CD4-positive, alpha-beta memory T cell (primary cell): Measurements from ENCODE around the gene EPHB6. TPM values are rescaled to one million over a fixed set of nuclear protein-coding genes. Genes with fewer than 3 reads are reported as not detected.

ENCODE experiments used
- CTCF ChIA-PET: fragments of 350-600 bp; sonication (Branson Sonifier 250); formaldehyde crosslinking; loops from one replicate; lab custom pipeline; 2021; ENCODE audit warnings: inconsistent platforms; ENCODE audit not compliant: partially characterized antibody; lab: Charles Lee
- POLR2A ChIA-PET: fragments of 350-600 bp; sonication (Branson Sonifier 250); formaldehyde crosslinking; loops from one replicate; lab custom pipeline; 2021; ENCODE audit not compliant: partially characterized antibody; lab: Charles Lee
- DNase-seq, 5 donors: peaks; one replicate each; pipeline versions ENCODE4 v3.0.0 to v3.0.0-alpha.2; 2020 to 2022; ENCODE audit warnings: mixed read lengths in 1 of 5
- H3K27ac ChIP-seq: one replicate; pipeline ENCODE4 v1.7.0; 2013; ENCODE audit warnings: low read depth, low read length
- H3K27me3 ChIP-seq: 2 replicates; pipeline ENCODE4 v1.7.0; 2013; ENCODE audit warnings: mild to moderate bottlenecking, low read length, moderate library complexity; ENCODE audit not compliant: insufficient read depth
- H3K36me3 ChIP-seq: 2 replicates; pipeline ENCODE4 v1.7.0; 2013; ENCODE audit warnings: mild to moderate bottlenecking, low read length, moderate library complexity; ENCODE audit not compliant: insufficient read depth
- H3K4me1 ChIP-seq: 2 replicates; pipeline ENCODE4 v1.7.0; 2013; ENCODE audit warnings: mild to moderate bottlenecking, low read length, moderate library complexity; ENCODE audit not compliant: insufficient read depth
- H3K4me3 ChIP-seq, 2 donors: one replicate each; pipeline ENCODE4 v1.7.0; 2013; ENCODE audit warnings: low read length in 2 of 2, mild to moderate bottlenecking in 1 of 2
- H3K9me3 ChIP-seq, 2 donors: one replicate each; pipeline ENCODE4 v1.7.0; 2013; ENCODE audit warnings: low read length in 2 of 2, control low read depth in 1 of 2; ENCODE audit not compliant: control insufficient read depth in 1 of 2
- H3K27ac Mint-ChIP-seq, 7 donors: one replicate each; pipeline ENCODE4 v1.8.0; 2020 to 2021; ENCODE audit warnings: mixed read lengths in 7 of 7, mild to moderate bottlenecking in 6 of 7, inconsistent platforms in 3 of 7, moderate library complexity in 3 of 7
- H3K27me3 Mint-ChIP-seq, 2 donors: one replicate each; pipeline ENCODE4 v1.8.0; 2020 to 2021; ENCODE audit warnings: mixed read lengths in 2 of 2
- H3K36me3 Mint-ChIP-seq, 2 donors: one replicate each; pipeline ENCODE4 v1.8.0; 2020 to 2021; ENCODE audit warnings: mixed read lengths in 2 of 2, inconsistent platforms in 1 of 2, mild to moderate bottlenecking in 1 of 2
- H3K4me1 Mint-ChIP-seq, 4 donors: one replicate each; pipeline ENCODE4 v1.8.0; 2020 to 2021; ENCODE audit warnings: mixed read lengths in 4 of 4, mild to moderate bottlenecking in 1 of 4
- H3K4me3 Mint-ChIP-seq, 8 donors: one replicate each; pipeline ENCODE4 v1.8.0; 2020 to 2021; ENCODE audit warnings: mixed read lengths in 8 of 8, mild to moderate bottlenecking in 7 of 8, moderate library complexity in 6 of 8, inconsistent platforms in 3 of 8
- H3K9me3 Mint-ChIP-seq, 8 donors: one replicate each; pipeline ENCODE4 v1.8.0; 2020 to 2021; ENCODE audit warnings: mixed read lengths in 8 of 8, mild to moderate bottlenecking in 5 of 8, inconsistent platforms in 3 of 8, moderate library complexity in 1 of 8
- intact Hi-C: fragments of 100-400 bp; cut with micrococcal nuclease; formaldehyde crosslinking; loops from one replicate; pipeline ENCODE4 v1.15.1; 2023
- polyA plus RNA-seq, 2 donors: library from polyadenylated mRNA; unstranded; fragments of 300-500 nt; fragmentation: Illumina TruSeq; gene quantifications; one replicate each; pipeline ENCODE4 v1.2.3, GENCODE V29; 2021
- total RNA-seq, 2 experiments: library from RNA; stranded (reverse); gene quantifications; one replicate each; pipeline ENCODE4 v1.2.3, GENCODE V29; 2021

The EPHB6 gene
- total and polyA plus RNA-seq, 4 experiments from 2014 or later: 14.2 to 65.0 (median 37.9) TPM

GRCh38 chr7:142827951-142828500 is 26.9 kb upstream of the EPHB6 start:
- Histone ChIP-seq H3K27me3 (no peaks in the 10 kb centered on the region), H3K36me3 (no peaks in the 10 kb centered on the region), H3K4me3 (no peak overlapping the region), H3K27ac (no peak overlapping the region), H3K4me1 (no peaks in the 10 kb centered on the region), H3K9me3 (no peaks in the 10 kb centered on the region)
- H3K36me3 Mint-ChIP-seq: peaks cover 1 to 3% of the 10 kb centered on the region in 2 donors
- H3K4me3 Mint-ChIP-seq: no peak overlapping the region
- peaks cover 0 to 15% (median 5%) of the 10 kb centered on the region in 8 donors for H3K9me3 Mint-ChIP-seq
- POLR2A ChIA-PET: interaction anchor here (0.7 to 1.4 kb wide), 3 partner anchors 15 to 39 kb away, joined by 3 to 6 read pairs (median 4); no protein-coding TSS in a partner anchor
- no peaks in the 10 kb centered on the region for H3K4me1 Mint-ChIP-seq
- DNase-seq: no peak
- H3K27ac Mint-ChIP-seq: no peak overlapping the region
- CTCF ChIA-PET: interaction anchor here (0.6 to 1.3 kb wide), 2 partner anchors 10 to 16 kb away, joined by 3 read pairs; no protein-coding TSS in a partner anchor
- intact Hi-C loops: no loop called here
- H3K27me3 Mint-ChIP-seq: peaks cover 3% of the 10 kb centered on the region in 2 donors

GRCh38 chr7:142832417-142832816 is 22.5 kb upstream of the EPHB6 start:
- Histone ChIP-seq H3K4me3 (no peak overlapping the region), H3K4me1 (no peaks in the 10 kb centered on the region), H3K36me3 (no peaks in the 10 kb centered on the region), H3K27me3 (no peaks in the 10 kb centered on the region), H3K27ac (no peak overlapping the region), H3K9me3 (no peaks in the 10 kb centered on the region)
- intact Hi-C loops: no loop called here
- no peaks in the 10 kb centered on the region for H3K9me3 Mint-ChIP-seq
- no peak overlapping the region for H3K27ac Mint-ChIP-seq
- no peak for DNase-seq
- ChIA-PET CTCF (interaction anchor here (0.6 to 1.4 kb wide), 3 partner anchors 14 to 316 kb away, joined by 3 read pairs; no protein-coding TSS in a partner anchor), POLR2A (interaction anchor here (1.4 kb wide), 1 partner anchor 21 kb away, joined by 7 read pairs; no protein-coding TSS in a partner anchor)
- no peaks in the 10 kb centered on the region for H3K27me3 Mint-ChIP-seq
- no peaks in the 10 kb centered on the region for H3K36me3 Mint-ChIP-seq
- peaks cover 6 to 11% (median 6%) of the 10 kb centered on the region in 4 donors for H3K4me1 Mint-ChIP-seq
- H3K4me3 Mint-ChIP-seq: no peak overlapping the region

GRCh38 chr7:142833174-142834048 is 21.5 kb upstream of the EPHB6 start:
- intact Hi-C loops: loop anchor here (2.0 kb wide), 1 partner anchor 21 kb away; the partner anchor contains the start of gene EPHB6
- no peak overlapping the region for H3K27ac ChIP-seq
- H3K4me1 ChIP-seq: no peaks in the 10 kb centered on the region
- ChIA-PET CTCF (interaction anchor here (1.4 kb wide), 1 partner anchor 15 kb away, joined by 3 read pairs; no protein-coding TSS in a partner anchor), POLR2A (no interaction called here)
- H3K9me3 ChIP-seq: no peaks in the 10 kb centered on the region
- Mint-ChIP-seq H3K36me3 (no peaks in the 10 kb centered on the region), H3K9me3 (no peaks in the 10 kb centered on the region), H3K4me1 (peaks cover 6 to 11% (median 6%) of the 10 kb centered on the region in 4 donors), H3K27me3 (no peaks in the 10 kb centered on the region), H3K27ac (peak overlapping the region in 2 of 7 donors; percentile 5 to 30), H3K4me3 (no peak overlapping the region)
- no peaks in the 10 kb centered on the region for H3K36me3 ChIP-seq
- no peak overlapping the region for H3K4me3 ChIP-seq
- DNase-seq: no peak
- no peaks in the 10 kb centered on the region for H3K27me3 ChIP-seq

- H3K36me3 Mint-ChIP-seq: no peaks in the 10 kb centered on the region
- Histone ChIP-seq H3K4me1 (no peaks in the 10 kb centered on the region), H3K27ac (no peak overlapping the region), H3K27me3 (no peaks in the 10 kb centered on the region), H3K36me3 (no peaks in the 10 kb centered on the region), H3K4me3 (no peak overlapping the region), H3K9me3 (no peaks in the 10 kb centered on the region)
- DNase-seq: no peak
- intact Hi-C loops: loop anchor here (2.0 kb wide), 1 partner anchor 19 kb away; the partner anchor contains the start of gene EPHB6
- POLR2A ChIA-PET: interaction anchor here (0.7 to 2.3 kb wide), 2 partner anchors 23 to 27 kb away, joined by 3 to 10 read pairs; no protein-coding TSS in a partner anchor
- peaks cover 6 to 11% (median 6%) of the 10 kb centered on the region in 4 donors for H3K4me1 Mint-ChIP-seq
- H3K27ac Mint-ChIP-seq: peak overlapping the region in 5 of 7 donors; percentile 9 to 36 (median 18)
- no peak overlapping the region for H3K4me3 Mint-ChIP-seq
- H3K9me3 Mint-ChIP-seq: no peaks in the 10 kb centered on the region
- H3K27me3 Mint-ChIP-seq: no peaks in the 10 kb centered on the region
- CTCF ChIA-PET: interaction anchor here (1.0 to 2.4 kb wide), 6 partner anchors 18 to 297 kb away, joined by 3 to 9 read pairs (median 4); no protein-coding TSS in a partner anchor
These were observed 19.4 kb upstream of the EPHB6 start for GRCh38 chr7:142835487-142835886.

GRCh38 chr7:142836426-142836825 is 18.4 kb upstream of the EPHB6 start:
- Mint-ChIP-seq H3K4me3 (no peak overlapping the region), H3K27me3 (no peaks in the 10 kb centered on the region), H3K27ac (peak overlapping the region in 1 of 7 donors; percentile 6), H3K9me3 (no peaks in the 10 kb centered on the region), H3K36me3 (no peaks in the 10 kb centered on the region), H3K4me1 (peaks cover 6 to 11% (median 6%) of the 10 kb centered on the region in 4 donors)
- ChIA-PET CTCF (interaction anchor here (1.0 to 2.4 kb wide), 4 partner anchors 24 to 298 kb away, joined by 3 to 9 read pairs (median 4); no protein-coding TSS in a partner anchor), POLR2A (interaction anchor here (2.3 kb wide), 1 partner anchor 28 kb away, joined by 10 read pairs; no protein-coding TSS in a partner anchor)
- Histone ChIP-seq H3K4me3 (no peak overlapping the region), H3K27ac (no peak overlapping the region), H3K36me3 (no peaks in the 10 kb centered on the region), H3K9me3 (no peaks in the 10 kb centered on the region), H3K4me1 (no peaks in the 10 kb centered on the region), H3K27me3 (no peaks in the 10 kb centered on the region)
- no peak for DNase-seq
- intact Hi-C loops: no loop called here

GRCh38 chr7:142838461-142839213 is 16.2 kb upstream of the EPHB6 start:
- H3K4me3 ChIP-seq: no peak overlapping the region
- H3K27me3 ChIP-seq: no peaks in the 10 kb centered on the region
- CTCF ChIA-PET: no interaction called here
- DNase-seq: no peak
- no peaks in the 10 kb centered on the region for H3K9me3 ChIP-seq
- no peaks in the 10 kb centered on the region for H3K4me1 ChIP-seq
- no peaks in the 10 kb centered on the region for H3K36me3 ChIP-seq
- POLR2A ChIA-PET: no interaction called here
- Mint-ChIP-seq H3K36me3 (no peaks in the 10 kb centered on the region), H3K27ac (peak overlapping the region in 1 of 7 donors; percentile 7), H3K4me1 (peaks cover 6 to 11% (median 6%) of the 10 kb centered on the region in 4 donors), H3K9me3 (no peaks in the 10 kb centered on the region), H3K4me3 (no peak overlapping the region), H3K27me3 (no peaks in the 10 kb centered on the region)
- H3K27ac ChIP-seq: no peak overlapping the region
- intact Hi-C loops: loop anchor here (1.0 kb wide), 1 partner anchor 9 kb away; no protein-coding TSS in a partner anchor
